ENCODE data around the gene RBM20.

RBM20 gene

DNA sequence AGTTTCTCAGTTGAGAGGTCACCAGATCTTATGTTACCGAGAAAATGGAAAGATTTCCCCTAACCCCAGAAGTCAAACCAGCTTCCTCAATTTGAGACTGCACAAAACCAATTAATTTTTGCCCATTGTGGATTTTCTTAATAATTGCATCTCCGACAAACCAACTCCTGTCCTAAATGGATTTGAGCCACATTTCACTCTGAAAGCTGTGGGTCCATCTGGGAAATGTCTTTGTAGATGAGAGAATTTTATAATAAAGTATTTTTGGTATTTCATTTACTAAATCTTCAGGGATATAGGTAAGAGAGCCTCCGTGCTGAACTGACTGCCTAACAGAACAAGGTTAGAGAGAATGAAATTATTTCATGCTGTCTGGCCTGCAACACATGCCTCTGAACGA is 127.9 kb downstream of the RBM20 start:
- no peak for ATAC-seq

DNA sequence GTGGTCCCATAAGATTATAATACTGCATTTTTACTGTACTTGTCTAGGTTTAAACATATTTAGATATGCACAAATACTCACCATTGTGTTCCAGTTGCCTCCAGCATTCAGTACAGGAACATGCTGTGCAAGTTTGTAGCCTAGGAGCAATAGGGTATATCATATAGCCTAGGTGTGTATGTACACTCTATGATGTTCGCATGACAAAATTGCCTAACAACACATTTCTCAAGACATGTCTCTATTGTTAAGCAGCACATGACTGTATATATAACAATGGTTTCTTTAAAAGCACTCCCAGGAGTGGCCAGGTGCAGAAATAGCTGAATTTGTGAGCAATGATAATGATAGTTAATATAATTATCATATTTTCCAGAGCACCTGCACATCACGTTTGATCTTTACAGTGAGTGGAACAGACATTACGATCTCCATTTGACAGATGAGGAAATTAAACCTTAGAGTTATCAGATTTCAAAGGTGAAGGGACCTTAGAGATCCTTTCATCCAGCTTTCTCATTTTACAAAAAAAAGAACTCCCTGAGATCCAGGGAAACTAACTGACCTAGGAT is 128.4 kb downstream of the RBM20 start:
- TF ChIP-seq PPARA (CRISPR knock-in tag; IDR thresholded peaks at IDR 0.05; ENCODE audit: borderline replicate concordance) (no peak), ZFP30 (CRISPR knock-in tag; IDR thresholded peaks at IDR 0.05) (no peak), ZNF8 (CRISPR knock-in tag; IDR thresholded peaks at IDR 0.05) (no peak), BACH2 (CRISPR knock-in tag; IDR thresholded peaks at IDR 0.05; ENCODE audit: borderline replicate concordance) (no peak), CSDC2 (CRISPR knock-in tag; IDR thresholded peaks at IDR 0.05) (no peak), TCF4 (CRISPR knock-in tag; IDR thresholded peaks at IDR 0.05; ENCODE audit: borderline replicate concordance) (no peak), ESRRG (CRISPR knock-in tag; IDR thresholded peaks at IDR 0.05) (no peak), RARB (CRISPR knock-in tag; IDR thresholded peaks at IDR 0.05) (no peak)
- TF ChIP-seq, protein P1, sequence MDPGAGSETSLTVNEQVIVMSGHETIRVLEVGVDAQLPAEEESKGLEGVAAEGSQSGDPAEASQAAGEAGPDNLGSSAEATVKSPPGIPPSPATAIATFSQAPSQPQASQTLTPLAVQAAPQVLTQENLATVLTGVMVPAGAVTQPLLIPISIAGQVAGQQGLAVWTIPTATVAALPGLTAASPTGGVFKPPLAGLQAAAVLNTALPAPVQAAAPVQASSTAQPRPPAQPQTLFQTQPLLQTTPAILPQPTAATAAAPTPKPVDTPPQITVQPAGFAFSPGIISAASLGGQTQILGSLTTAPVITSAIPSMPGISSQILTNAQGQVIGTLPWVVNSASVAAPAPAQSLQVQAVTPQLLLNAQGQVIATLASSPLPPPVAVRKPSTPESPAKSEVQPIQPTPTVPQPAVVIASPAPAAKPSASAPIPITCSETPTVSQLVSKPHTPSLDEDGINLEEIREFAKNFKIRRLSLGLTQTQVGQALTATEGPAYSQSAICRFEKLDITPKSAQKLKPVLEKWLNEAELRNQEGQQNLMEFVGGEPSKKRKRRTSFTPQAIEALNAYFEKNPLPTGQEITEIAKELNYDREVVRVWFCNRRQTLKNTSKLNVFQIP (CRISPR knock-in tag; IDR thresholded peaks at IDR 0.05; ENCODE audit: borderline replicate concordance, low read depth): no peak
- TF ChIP-seq, protein P2, sequence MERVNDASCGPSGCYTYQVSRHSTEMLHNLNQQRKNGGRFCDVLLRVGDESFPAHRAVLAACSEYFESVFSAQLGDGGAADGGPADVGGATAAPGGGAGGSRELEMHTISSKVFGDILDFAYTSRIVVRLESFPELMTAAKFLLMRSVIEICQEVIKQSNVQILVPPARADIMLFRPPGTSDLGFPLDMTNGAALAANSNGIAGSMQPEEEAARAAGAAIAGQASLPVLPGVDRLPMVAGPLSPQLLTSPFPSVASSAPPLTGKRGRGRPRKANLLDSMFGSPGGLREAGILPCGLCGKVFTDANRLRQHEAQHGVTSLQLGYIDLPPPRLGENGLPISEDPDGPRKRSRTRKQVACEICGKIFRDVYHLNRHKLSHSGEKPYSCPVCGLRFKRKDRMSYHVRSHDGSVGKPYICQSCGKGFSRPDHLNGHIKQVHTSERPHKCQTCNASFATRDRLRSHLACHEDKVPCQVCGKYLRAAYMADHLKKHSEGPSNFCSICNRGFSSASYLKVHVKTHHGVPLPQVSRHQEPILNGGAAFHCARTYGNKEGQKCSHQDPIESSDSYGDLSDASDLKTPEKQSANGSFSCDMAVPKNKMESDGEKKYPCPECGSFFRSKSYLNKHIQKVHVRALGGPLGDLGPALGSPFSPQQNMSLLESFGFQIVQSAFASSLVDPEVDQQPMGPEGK (CRISPR knock-in tag; IDR thresholded peaks at IDR 0.05; ENCODE audit: borderline replicate concordance): no peak
- TF ChIP-seq, protein P3, sequence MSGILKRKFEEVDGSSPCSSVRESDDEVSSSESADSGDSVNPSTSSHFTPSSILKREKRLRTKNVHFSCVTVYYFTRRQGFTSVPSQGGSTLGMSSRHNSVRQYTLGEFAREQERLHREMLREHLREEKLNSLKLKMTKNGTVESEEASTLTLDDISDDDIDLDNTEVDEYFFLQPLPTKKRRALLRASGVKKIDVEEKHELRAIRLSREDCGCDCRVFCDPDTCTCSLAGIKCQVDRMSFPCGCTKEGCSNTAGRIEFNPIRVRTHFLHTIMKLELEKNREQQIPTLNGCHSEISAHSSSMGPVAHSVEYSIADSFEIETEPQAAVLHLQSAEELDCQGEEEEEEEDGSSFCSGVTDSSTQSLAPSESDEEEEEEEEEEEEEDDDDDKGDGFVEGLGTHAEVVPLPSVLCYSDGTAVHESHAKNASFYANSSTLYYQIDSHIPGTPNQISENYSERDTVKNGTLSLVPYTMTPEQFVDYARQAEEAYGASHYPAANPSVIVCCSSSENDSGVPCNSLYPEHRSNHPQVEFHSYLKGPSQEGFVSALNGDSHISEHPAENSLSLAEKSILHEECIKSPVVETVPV (CRISPR knock-in tag; IDR thresholded peaks at IDR 0.05): no peak

More for the DNA sequence above, 127.9 kb downstream of the RBM20 start:
- TF ChIP-seq, protein P1 (CRISPR knock-in tag; IDR thresholded peaks at IDR 0.05; ENCODE audit: borderline replicate concordance, low read depth): no peak
- TF ChIP-seq ARNTL (CRISPR knock-in tag; IDR thresholded peaks at IDR 0.05; ENCODE audit: borderline replicate concordance, low read depth): no peak
- TF ChIP-seq ZNF70 (CRISPR knock-in tag; IDR thresholded peaks at IDR 0.05): no peak
- TF ChIP-seq, protein P4, sequence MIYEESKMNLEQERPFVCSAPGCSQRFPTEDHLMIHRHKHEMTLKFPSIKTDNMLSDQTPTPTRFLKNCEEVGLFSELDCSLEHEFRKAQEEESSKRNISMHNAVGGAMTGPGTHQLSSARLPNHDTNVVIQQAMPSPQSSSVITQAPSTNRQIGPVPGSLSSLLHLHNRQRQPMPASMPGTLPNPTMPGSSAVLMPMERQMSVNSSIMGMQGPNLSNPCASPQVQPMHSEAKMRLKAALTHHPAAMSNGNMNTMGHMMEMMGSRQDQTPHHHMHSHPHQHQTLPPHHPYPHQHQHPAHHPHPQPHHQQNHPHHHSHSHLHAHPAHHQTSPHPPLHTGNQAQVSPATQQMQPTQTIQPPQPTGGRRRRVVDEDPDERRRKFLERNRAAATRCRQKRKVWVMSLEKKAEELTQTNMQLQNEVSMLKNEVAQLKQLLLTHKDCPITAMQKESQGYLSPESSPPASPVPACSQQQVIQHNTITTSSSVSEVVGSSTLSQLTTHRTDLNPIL (CRISPR knock-in tag; IDR thresholded peaks at IDR 0.05; ENCODE audit: low read depth): no peak
- TF ChIP-seq RARB (CRISPR knock-in tag; IDR thresholded peaks at IDR 0.05): no peak
- TF ChIP-seq, protein P5, sequence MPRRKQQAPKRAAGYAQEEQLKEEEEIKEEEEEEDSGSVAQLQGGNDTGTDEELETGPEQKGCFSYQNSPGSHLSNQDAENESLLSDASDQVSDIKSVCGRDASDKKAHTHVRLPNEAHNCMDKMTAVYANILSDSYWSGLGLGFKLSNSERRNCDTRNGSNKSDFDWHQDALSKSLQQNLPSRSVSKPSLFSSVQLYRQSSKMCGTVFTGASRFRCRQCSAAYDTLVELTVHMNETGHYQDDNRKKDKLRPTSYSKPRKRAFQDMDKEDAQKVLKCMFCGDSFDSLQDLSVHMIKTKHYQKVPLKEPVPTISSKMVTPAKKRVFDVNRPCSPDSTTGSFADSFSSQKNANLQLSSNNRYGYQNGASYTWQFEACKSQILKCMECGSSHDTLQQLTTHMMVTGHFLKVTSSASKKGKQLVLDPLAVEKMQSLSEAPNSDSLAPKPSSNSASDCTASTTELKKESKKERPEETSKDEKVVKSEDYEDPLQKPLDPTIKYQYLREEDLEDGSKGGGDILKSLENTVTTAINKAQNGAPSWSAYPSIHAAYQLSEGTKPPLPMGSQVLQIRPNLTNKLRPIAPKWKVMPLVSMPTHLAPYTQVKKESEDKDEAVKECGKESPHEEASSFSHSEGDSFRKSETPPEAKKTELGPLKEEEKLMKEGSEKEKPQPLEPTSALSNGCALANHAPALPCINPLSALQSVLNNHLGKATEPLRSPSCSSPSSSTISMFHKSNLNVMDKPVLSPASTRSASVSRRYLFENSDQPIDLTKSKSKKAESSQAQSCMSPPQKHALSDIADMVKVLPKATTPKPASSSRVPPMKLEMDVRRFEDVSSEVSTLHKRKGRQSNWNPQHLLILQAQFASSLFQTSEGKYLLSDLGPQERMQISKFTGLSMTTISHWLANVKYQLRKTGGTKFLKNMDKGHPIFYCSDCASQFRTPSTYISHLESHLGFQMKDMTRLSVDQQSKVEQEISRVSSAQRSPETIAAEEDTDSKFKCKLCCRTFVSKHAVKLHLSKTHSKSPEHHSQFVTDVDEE (CRISPR knock-in tag; IDR thresholded peaks at IDR 0.05): no peak
- TF ChIP-seq, protein P2 (CRISPR knock-in tag; IDR thresholded peaks at IDR 0.05; ENCODE audit: borderline replicate concordance): no peak
- TF ChIP-seq OSR1 (CRISPR knock-in tag; IDR thresholded peaks at IDR 0.05): no peak
- no peak for TF ChIP-seq BACH2 (CRISPR knock-in tag; IDR thresholded peaks at IDR 0.05; ENCODE audit: borderline replicate concordance)
- TF ChIP-seq PPARA (CRISPR knock-in tag; IDR thresholded peaks at IDR 0.05; ENCODE audit: borderline replicate concordance): no peak
- no peak for TF ChIP-seq SNAI2 (CRISPR knock-in tag; IDR thresholded peaks at IDR 0.05)
- TF ChIP-seq ZNF565 (CRISPR knock-in tag; conservative IDR thresholded peaks at IDR 0.05; ENCODE audit: low read depth): no peak
- no peak for TF ChIP-seq TOX (CRISPR knock-in tag; IDR thresholded peaks at IDR 0.05; ENCODE audit: borderline replicate concordance)
- TF ChIP-seq TCF4 (CRISPR knock-in tag; IDR thresholded peaks at IDR 0.05; ENCODE audit: borderline replicate concordance): no peak
- no peak for TF ChIP-seq GLIS3 (CRISPR knock-in tag; IDR thresholded peaks at IDR 0.05)
- no peak for TF ChIP-seq ISL1 (CRISPR knock-in tag; IDR thresholded peaks at IDR 0.05)
- TF ChIP-seq ZC3H10 (CRISPR knock-in tag; IDR thresholded peaks at IDR 0.05): no peak
- no peak for TF ChIP-seq ZFP3 (CRISPR knock-in tag; IDR thresholded peaks at IDR 0.05)
- TF ChIP-seq ZFP30 (CRISPR knock-in tag; IDR thresholded peaks at IDR 0.05): no peak

More for the DNA sequence above, 128.4 kb downstream of the RBM20 start:
- no peak for ATAC-seq

Data from SK-N-SH treated with all-trans-retinoic acid at 6 μM for 48 hours (cell line).